HUDEP-2 (cell line): Measurements from ENCODE around the gene LRATD1.
"Not testable (repeated sequence)": the region's sequence is repeated elsewhere in the genome, so short reads cannot be mapped to it uniquely, and the experiment has no call there.

Source experiments
- DNase-seq, 76 experiments: peaks; one replicate each; lab custom pipeline; 2025; ENCODE audit not compliant: unreplicated experiment in 76 of 76; lab: John Stamatoyannopoulos, UW

Gene LRATD1, protein sequence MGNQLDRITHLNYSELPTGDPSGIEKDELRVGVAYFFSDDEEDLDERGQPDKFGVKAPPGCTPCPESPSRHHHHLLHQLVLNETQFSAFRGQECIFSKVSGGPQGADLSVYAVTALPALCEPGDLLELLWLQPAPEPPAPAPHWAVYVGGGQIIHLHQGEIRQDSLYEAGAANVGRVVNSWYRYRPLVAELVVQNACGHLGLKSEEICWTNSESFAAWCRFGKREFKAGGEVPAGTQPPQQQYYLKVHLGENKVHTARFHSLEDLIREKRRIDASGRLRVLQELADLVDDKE

GRCh38 chr2:14632133-14632936, at the start of gene LRATD1:
LRATD1 (plus strand) TSS chr2:14632717; CDS start chr2:14633980, 1,263 bp downstream.
- peak in 1 of 76 experiments; percentile 5 for DNase-seq

DNA sequence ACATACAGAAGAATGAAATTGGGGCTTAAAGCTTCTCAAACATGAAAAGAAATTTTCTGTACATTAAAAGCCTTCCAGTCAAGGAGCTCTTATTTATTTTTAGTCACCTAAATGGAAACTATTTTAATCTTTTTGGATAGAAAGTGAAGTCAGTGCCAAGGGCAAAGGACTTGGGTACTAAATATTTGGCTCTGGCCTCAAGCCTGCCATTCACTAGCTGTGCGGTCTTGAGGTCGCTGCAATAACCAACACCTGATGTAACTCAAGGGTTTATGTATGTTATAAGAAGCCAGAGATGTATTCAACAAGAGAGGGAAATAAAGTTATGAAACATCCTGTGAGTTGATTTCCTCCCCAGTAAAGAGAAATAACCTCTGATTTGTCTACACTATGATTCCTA, 49.5 kb upstream of the LRATD1 start:
- no peak for DNase-seq

DNA sequence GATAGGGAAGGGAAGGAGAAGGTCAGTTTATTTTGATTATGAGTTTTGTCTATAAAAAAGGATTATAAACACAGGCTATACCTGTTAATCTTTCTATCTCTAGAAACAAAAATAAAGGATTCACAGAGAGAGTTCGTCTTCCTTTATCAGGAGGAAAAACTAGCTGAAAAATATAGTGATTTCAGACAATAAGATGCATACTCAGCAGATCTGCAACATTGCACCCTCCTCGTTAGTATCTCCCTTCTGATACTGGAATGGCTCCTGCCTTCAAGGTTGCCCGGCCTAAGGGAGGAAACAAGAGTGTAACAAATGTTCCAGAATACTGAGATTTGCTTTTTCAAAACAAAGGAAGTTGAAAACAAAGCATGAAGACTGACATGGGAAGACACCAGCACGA, 48.7 kb upstream of the LRATD1 start:
- no peak for DNase-seq

GRCh38 chr2:14587119-14587518, 45.4 kb upstream of the LRATD1 start:
- no peak for DNase-seq

DNA sequence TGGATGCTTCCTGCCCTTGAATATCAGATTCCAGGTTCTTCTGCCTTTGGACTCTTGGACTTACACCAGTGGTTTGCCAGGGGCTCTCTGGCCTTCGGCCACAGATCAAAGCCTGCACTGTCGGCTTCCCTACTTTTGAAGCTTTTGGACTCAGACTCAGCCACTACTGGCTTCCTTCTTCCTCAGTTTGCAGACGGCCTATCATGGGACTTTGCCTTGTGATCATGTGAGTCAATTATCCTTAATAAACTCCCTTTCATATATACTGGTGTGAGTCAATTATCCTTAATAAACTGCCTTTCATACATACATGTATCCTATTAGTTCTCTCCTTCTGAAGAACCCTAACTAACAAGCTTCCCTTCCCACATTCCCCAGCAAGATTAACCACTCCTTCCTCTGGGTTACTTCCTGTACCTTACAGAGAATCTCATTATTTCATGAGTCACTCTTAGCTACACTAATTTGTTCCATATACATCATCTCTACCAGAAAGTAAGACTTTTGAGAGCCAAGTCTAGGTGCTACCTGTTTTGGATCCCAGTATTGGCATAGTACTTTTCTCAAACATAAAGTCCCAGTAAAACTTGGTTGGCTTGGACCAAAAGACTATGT, 31.3 kb upstream of the LRATD1 start:
- DNase-seq, result no peak

DNA sequence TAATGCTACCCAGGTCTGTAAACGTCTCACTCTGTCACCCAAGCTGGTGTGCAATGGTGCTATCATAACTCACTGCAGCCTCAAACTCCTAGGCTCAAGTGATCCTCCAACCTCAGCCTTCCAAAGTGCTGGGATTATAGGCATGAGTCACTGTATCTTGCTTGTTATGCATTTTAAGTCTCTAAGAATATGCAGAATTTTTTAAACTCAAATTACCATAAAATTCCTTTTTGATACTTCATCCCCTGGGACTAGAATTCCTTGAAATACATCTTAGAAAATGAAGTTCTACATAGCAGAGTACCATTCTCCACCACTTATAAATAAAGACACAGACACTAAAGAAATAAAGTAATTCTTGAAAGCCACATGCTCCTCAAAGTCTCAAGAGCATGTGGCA, 30.2 kb upstream of the LRATD1 start:
- no peak for DNase-seq

DNA sequence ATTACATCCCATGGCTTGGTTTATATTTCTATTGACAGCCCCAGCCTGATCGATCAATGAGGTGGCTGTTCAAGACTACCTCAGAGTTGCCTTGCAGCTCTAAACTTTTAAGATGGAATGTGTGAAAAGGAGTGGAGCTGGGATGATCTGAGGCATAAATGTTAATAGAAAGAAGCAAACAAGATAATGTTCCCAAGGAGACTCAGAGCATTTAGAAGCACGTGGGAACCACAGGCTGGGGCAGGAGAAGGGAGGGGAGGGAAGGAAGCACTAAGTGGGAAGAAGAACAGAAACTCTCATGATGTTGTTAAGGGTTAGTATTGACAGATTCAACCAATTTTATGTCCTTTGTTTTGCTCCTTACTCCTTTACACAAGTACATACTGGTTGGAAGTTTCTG, 28.8 kb upstream of the LRATD1 start:
- no peak for DNase-seq

GRCh38 chr2:14608245-14608644, 24.3 kb upstream of the LRATD1 start:
- no peak for DNase-seq

- no peak for DNase-seq
These were observed 18.5 kb upstream of the LRATD1 start for GRCh38 chr2:14614017-14614416.

GRCh38 chr2:14615121-14615520, 17.4 kb upstream of the LRATD1 start:
- no peak for DNase-seq

DNA sequence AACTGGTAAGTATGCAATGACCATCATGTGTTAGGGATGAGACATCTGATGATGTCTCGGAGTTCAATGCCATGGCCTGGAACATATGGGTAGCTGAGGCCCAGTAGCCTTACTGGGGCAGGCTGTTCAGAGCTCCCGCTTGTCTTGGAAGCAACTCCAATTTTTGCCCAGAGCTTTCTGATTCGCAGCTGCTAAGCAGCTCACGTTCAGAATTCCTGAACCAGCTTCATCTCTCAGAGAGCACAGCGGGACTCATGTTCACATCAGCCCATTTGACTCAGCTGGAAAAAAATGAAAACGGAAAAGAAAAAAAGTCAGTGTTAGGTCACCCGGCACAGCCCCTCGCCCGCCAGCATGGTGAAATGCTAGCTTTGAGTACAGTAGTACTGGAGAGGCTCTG, 16.8 kb upstream of the LRATD1 start:
- DNase-seq, result no peak

GRCh38 chr2:14616342-14616741, 16.2 kb upstream of the LRATD1 start:
- no peak for DNase-seq

DNA sequence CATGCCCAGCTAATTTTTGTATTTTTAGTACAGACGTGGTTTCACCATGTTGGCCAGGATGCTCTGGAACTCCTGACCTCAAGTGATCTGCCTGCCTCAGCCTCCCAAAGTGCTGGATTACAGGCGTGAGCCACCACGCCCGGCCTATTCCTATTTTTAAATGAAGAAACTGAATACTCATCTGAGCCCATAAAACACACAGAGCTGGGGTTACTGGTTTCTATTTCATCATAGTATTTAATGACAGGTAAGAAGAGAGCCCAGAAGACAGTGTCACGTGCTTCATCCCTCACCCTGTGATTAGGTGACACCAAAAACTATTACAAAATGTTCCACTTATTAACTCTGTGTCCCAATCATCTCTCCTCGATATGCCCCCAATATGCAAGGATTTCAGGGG, 15.6 kb upstream of the LRATD1 start:
- DNase-seq, result no peak

DNA sequence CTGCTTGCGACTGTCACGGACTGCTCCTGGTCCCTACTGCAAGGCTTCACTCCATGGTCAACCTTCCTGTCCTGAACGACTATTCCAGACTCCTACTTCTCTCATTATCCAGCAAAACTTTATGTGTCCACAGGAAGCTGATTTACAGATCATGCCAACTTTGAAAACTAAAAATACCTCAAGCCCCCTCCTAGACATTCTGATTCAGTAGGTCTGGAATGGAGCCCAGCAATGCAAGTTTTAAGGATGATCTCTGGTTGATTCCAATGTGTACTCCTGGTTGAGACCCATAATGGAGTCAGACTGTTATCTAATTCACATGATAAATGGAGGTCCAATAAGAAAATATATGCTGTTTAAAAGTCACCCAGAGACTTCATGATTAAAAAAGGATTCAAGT, 13.1 kb upstream of the LRATD1 start:
- no peak for DNase-seq

GRCh38 chr2:14621114-14621513, 11.4 kb upstream of the LRATD1 start:
- DNase-seq, result no peak

DNA sequence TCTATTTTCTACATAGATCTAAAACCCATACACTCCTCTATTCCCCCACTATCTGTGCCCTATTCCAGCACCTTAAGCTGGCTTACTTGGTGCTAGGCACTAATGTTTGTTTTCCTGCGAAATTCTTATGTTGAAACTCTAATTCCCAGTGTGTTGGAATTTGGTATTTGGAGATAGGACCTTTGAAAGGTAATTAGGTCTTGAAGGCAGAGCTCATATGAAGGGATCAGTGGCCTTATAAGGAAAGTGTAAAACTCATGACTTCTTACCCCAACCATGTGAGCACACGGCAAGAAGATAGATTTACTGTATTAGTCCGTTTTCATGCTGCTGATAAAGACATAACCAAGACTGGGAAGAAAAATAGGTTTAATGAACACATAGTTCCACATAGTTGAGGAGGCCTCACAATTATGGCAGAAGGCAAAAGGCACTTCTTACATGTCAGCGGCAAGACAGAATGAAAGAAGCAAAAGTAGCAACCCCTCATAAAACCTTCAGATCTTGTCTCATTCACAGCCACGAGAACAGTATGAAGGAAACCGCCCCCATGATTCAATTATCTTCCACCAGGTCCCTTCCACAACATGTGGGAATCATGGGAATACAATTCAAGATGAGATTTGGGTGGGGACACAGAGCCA, 10.5 kb upstream of the LRATD1 start:
- no peak for DNase-seq

GRCh38 chr2:14622550-14622939, 10.0 kb upstream of the LRATD1 start:
- not testable (repeated sequence) for DNase-seq

DNA sequence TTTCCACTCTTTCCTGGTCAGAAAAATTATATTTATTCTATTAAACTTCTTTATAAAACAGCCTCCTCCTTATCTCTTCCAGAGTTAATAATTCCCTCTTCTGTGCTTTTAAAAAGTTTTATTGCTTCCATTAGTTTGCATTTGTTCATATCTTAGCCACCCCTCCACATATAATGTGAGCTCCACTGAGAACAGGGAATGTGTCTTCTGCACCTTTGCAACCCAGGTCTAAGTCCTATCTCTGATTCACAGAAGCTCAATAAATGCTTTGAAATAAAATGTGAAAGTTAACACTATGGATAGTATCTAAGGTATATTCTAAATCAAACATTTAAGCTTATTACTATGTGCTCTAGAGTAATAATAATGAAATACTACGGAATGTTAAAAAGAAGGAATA, 9.3 kb upstream of the LRATD1 start:
- no peak for DNase-seq

GRCh38 chr2:14626873-14627272, 5.6 kb upstream of the LRATD1 start:
- DNase-seq, result no peak

GRCh38 chr2:14628901-14629300, 3.6 kb upstream of the LRATD1 start:
- no peak for DNase-seq

GRCh38 chr2:14631406-14632040, 994 bp upstream of the LRATD1 start:
- DNase-seq, result no peak
